Stimulated activated CD8-positive, alpha-beta memory T cell treated with anti-CD3 and anti-CD28 coated beads, Interleukin-12 subunit alpha, Interleukin-12 subunit beta, amount 100 ng/mL, for 1 hour (primary cell): ENCODE results near the gene TMEM181.
"Not testable (repeated sequence)": the region's sequence is repeated elsewhere in the genome, so short reads cannot be mapped to it uniquely, and the experiment has no call there.

Experiments
- DNase-seq: peaks from one replicate; pipeline ENCODE4 v3.0.0-alpha.2; 2020; ENCODE audit warnings: low read depth

The TMEM181 gene

GRCh38 chr6:158536891-158537798 is 22.7 kb upstream of the TMEM181 start:
- DNase-seq, result no peak

GRCh38 chr6:158538741-158539140 is 21.1 kb upstream of the TMEM181 start:
- DNase-seq, result no peak

GRCh38 chr6:158539413-158539812 is 20.5 kb upstream of the TMEM181 start:
- no peak for DNase-seq

- DNase-seq, result no peak
Observed at GRCh38 chr6:158539881-158540280, 20.0 kb upstream of the TMEM181 start.

GRCh38 chr6:158543606-158544185 is 16.2 kb upstream of the TMEM181 start:
- DNase-seq, result no peak

GRCh38 chr6:158544428-158544827 is 15.5 kb upstream of the TMEM181 start:
- DNase-seq, result no peak

- no peak for DNase-seq
Observed at GRCh38 chr6:158545043-158545966, 14.6 kb upstream of the TMEM181 start.

- no peak for DNase-seq
Observed at GRCh38 chr6:158548418-158549161, 11.3 kb upstream of the TMEM181 start.

GRCh38 chr6:158552055-158552795 is 7.7 kb upstream of the TMEM181 start:
- no peak for DNase-seq

- no peak for DNase-seq
Observed at GRCh38 chr6:158552796-158553138, 7.1 kb upstream of the TMEM181 start.

GRCh38 chr6:158554611-158555361 is 5.1 kb upstream of the TMEM181 start:
- DNase-seq, result no peak

- DNase-seq, result no peak
Observed at GRCh38 chr6:158556113-158556512, 3.8 kb upstream of the TMEM181 start.

GRCh38 chr6:158557110-158557509 is 2.8 kb upstream of the TMEM181 start:
- not testable (repeated sequence) for DNase-seq

- DNase-seq, result no peak
Observed at GRCh38 chr6:158557927-158558326, 2.0 kb upstream of the TMEM181 start.

- DNase-seq, result no peak
Observed at GRCh38 chr6:158558415-158559306, 1.2 kb upstream of the TMEM181 start.

GRCh38 chr6:158559338-158559894 is 475 bp upstream of the TMEM181 start:
- DNase-seq, result no peak

- DNase-seq, result no peak
Observed at GRCh38 chr6:158560836-158561320, 987 bp downstream of the TMEM181 start.

- no peak for DNase-seq
Observed at GRCh38 chr6:158561321-158561884, 1.5 kb downstream of the TMEM181 start.
